Measurements from ENCODE around the gene ZFC3H1.
"Not testable (repeated sequence)": the region's sequence is repeated elsewhere in the genome, so short reads cannot be mapped to it uniquely, and the experiment has no call there.

Gene ZFC3H1

DNA sequence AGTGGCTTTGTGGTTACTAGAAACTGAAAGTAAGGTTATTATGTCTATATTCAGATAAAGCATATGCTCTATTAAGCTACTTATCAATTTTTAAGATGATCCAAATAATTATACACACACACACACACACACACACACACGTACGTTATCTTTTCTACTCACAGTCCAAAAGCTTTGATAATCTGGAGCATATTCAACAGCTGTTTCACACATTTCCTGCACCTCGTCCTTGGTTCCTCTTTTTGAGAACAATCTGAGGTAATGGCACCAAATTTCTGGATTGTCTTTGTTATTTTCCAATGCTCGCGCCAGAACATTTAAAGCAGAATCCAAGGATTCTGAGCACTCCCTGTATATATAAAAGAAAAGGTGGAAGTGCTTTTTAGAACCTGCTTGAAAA lies 37.5 kb downstream of the ZFC3H1 start:
- DNase-seq, result no peak

DNA sequence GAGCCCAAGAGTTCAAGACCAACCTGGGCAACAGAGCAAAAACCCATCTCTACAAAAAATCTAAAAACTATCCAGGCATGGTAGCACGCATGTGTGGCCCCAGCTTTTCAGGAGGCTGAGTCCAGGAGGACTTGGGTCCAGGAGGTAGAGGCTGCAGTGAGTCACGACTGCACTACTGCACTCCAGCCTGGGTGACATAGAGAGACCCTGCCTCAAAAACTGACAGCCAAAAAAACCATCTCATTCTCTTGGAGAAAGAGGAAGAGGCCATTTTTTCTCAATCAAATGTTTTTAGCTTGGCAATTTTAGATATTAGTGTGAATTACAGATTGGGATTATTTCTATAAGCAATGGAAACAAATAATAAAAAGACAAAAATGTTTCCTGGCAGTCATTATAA lies 38.2 kb downstream of the ZFC3H1 start:
- no peak for DNase-seq

DNA sequence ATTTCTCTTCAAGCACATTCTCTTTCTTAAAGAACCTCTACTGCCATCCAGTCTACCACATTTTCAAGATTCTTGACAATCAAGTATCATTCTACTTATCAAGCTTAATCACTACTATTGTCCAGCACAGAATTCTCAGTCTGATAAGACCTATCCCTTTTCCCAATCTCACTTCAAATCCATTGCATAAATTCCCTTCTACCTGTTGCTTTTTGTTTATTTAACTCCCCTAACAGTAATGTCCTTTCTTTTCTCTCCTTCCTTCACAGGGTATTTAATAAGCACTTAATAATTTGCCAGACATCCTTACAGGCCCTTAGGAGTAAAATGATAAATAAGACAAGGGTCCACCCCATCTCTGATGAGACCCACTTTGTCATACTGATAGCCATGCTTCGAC lies 41.7 kb downstream of the ZFC3H1 start:
- DNase-seq, result no peak

DNA sequence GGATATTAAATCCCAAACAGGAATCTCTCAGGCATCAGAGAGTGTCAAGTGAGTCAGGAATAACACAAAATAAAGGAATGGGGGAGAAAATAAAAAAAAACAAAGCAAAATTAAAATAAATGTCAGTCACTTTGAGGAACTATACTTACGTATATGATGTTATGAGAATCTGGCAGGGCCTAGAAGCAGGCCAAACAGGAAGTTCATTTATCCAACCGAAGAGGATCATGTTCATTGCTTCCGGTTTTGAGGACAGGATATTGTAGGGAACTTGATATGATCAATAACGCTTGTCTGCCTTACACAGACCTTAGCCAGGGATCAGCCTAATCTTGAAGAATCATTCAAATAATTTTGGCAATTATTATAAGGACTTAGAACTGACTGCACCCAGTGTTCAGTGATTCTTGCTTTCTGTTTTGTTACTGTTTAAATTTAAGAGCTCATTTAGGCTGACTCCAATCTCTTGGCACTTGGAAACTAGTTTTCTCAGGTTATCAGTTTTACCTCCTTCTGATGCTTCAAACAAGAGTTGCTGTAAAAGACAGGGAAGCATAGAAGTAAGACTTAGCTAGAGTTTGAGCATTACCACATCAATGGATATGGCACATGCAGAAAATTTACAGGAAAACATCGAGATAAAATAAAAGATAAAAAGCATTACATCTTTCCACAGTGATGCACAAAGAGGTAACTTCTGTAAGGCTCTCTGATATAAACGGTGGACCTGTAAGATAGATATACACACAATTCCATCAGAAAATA lies 53.4 kb downstream of the ZFC3H1 start:
- no peak for DNase-seq

DNA sequence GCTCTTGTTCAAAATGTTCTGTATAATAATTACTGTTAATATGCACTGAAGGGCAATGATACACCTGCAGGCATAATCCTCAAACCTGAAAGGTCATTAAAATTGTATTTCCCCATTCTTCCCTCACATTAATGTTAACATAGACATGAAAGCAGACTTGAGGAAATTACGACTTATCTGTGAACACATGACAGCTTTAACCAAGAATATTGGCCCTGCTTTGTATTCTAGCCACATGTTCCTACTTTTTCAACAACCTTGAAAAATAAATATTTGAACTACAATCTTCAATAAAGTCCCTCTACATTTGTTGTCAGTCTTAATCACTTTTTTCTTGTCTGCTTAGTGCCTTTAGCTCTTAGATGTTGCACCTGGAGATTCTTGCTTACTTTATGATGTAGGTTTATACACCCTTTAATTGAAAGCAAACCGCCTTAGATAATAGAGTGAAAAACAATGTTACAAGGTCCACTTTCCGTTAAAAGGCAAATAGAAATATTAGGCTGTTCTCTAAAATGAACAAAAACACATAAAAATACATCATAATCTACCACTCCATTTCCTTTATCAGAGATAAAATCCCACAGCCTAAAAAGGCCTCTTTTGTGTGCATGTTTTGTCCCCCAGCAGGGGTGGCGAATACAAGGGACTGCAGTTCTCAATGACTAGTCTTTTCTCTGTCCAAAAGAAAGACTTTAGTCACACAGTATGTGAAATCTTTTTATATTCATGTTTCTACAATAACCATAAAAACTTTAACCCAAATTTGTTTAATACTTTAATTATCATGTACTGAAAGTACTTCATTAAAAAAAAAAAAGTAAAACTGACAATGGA lies 55.9 kb downstream of the ZFC3H1 start:
- no peak for DNase-seq

DNA sequence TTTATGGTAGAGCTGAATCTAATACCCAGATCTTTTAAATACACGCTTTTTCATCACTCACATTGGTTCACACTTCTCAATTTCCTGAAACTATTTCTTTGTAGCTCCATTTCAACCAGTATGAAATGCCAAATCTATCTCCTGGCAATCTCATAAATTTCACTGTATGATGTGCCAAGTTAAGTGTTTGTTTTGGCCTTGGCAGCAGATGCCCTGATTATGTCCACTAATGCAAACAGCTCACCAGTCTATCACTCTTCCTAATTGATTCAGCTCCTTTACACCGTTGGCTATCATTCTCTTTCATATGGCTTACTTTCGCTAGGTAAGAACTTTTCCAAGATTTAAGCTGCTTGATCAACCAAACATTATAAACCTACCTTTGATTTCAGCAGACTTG lies 58.6 kb downstream of the ZFC3H1 start:
- DNase-seq, result no peak

DNA sequence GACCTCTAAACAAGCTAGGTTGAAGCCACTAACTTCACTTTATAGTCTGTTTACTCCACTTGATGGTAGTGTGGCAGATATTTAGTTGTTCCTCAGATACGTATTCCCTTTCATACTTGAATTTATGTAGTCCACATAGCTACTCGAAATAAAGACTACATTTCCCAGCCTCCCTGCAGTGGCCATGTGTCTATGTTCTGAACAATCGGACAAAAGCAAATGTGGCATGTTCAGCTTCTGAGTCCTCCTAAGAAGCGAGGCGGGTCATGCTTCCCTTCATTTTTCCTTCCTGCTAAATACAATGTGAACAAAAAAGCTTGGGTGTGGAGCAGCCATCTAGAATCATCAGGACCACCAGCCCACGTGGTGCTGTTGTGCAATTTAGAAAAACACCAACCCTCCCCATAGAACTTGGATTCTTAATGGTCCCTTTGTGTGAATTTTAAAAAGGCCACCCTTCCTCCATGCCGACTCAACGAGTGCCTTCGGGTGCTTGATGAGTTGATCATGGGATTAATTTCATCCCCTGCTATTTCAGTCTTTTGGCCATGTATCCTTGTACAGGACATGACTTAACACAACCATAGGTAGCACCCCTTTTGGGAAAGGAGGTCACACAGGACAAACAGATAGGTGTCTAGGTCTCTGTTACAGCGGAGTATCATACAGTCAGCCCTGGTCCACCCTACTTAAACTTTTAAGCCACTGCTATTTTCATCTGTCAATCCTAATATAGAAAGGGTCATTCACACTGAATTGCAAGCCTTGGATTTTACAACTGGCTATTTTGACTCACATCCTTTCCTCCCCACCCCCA lies 60.7 kb downstream of the ZFC3H1 start:
- no peak for DNase-seq

DNA sequence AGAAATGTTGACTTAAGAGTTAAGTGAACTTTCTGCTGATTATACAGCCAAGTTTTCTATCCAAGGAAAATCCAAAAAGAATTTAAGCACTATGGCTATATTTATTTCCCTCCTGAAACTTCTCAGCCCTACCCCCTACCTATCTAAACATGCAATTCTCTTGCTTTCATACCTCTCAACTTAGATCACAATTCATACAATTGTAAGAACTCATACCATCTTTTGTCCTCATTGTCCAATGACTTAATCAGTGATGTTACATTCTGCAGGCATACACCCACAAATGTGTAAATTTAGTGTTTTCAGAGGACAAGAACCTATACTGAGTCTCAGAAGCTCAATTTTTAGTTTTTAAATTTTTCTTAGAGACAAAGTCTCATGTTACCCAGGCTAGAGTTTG lies 62.1 kb downstream of the ZFC3H1 start:
- no peak for DNase-seq

DNA sequence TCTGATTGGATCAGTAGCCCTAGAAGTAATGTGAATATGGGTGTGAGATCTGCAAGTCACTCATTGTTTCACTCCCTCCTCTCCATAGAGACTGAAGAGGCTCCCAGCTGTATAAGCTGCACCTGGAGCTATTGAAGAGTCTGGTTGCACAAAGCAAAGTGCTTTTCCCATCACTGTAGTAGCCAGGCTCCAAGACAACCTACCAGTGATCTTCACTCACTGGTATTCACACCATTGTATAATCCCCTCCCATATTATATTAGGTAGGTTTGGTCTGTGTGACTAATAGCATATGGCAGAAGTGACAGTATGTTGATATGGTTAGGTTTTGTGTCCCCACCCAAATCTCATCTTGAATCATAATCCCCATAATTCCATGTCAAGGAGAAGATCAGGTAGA lies 64.4 kb downstream of the ZFC3H1 start:
- no peak for DNase-seq

DNA sequence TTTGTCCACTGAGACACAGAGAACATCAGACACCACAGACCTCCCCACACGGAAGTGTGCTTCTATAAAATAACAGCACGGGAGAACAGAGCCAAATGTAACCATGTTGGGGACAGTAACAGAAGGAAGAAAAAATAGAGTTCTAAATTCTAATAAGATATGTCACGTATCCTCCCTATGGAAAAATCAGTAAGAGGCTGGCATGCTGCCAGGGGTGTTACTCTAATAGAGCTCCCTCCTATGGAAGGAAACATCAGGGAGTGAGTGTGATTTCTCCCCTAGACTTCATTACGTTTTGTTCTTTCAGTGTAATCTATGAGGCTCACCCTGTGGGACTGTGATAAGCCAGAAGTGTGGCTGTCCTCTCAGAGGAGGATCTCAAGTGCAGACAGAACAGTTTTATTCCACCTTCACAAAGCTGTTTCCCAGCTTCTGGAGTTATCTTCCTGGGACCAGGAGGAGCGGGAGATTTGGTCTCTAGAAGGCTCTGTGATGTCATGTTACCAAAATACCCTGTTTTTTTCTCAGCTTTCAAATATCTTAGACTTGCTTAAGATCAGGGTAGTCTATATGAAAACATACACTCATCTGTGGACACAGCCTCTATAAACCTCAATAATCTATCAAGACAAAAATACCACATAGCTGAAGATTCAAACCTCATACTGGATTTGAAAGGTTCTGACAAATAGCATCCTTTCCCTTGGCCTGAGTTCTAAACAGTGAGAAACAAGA lies 69.3 kb downstream of the ZFC3H1 start:
- no peak for DNase-seq

DNA sequence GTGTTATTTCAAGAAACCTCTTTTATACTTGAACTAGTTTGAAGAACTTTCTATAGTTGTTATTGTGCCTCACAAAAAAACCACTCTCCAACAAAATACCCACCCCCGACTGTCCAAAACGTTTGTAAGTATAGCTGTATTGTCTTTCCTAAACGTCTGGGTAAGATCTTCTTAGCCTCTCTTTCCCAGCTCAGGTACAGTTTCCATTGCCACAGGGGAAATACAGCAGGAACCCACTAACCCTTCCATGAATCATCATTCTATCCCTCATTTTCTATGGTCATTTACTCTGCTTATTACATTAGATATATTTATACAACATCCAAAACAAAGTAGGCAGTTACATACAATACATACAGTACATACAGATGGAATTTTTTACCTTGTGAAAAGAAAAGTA lies 70.8 kb downstream of the ZFC3H1 start:
- no peak for DNase-seq

DNA sequence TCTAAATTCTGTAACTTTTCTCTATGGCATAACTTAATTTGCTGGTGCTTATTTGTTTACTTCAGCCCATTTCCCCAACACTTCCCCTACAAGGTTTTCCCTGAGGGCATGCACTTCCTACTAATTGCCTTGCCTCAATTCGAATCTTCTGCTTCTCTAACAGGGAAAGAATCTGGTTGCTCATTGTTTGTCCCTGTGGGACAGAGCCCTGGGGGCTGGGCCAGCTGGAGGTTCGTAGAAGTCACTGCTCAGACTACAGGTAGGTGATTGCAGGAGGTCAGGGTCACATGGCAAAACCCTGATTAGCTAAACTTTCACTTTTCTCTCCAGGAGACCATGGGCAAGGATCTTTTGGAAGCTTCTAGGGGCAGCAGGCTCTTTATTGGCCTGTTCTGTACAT lies 72.0 kb downstream of the ZFC3H1 start:
- DNase-seq, result no peak

DNA sequence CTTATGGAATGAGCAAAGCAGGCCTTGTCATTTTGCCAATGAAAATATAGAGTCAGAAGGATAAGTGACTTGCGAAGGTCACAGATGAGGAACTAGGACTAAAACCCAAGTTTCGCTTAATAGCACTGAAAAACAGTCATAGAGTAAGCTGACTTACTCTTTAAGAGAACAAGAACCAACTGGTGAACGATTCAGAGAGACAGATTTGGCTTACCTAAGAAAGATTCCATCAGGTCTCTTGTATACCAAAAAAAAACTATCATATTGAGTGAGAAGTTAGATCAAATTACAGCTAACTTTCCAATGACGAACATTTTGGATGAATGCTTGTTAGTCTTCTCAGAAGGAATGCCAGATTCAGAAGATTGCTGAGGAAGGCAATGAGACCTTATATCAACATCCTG lies 74.2 kb downstream of the ZFC3H1 start:
- DNase-seq, result no peak

DNA sequence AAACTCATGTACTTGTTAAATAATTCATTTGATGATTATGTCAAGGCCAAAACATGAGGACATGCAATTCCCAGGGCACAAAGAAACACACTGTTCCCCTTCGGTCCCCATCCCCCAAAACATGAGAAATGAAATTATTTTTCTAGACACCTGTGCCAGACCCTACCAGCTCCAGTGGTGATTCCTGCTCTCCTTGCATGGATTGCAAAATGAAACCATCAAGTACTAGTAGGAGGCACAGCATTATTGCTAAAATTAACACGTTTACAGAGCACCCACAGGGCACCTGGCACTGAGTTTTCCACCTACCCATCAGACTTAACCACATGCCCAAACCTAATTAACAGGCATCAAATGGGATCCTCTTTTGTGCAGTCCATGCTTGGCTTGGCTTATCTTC lies 76.6 kb downstream of the ZFC3H1 start:
- no peak for DNase-seq

DNA sequence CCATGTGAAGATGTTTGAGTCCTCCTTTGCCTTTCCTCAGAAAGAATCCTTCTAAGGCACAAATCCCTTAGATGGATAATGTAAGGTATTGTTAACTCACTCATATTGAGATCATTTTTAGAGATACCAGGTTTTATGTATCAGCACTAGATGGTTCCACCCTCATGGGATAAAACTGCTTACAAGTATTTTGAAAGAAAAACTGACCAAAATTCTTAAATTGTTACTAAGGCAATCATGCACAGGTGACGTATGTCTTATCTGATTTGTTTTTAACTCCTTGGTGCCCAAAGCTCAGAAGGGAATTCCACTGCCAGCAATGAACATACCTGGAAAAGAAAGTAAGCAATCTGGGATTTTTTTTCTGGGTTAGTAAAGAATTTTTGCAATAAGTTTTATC lies 78.4 kb downstream of the ZFC3H1 start:
- DNase-seq, result no peak

DNA sequence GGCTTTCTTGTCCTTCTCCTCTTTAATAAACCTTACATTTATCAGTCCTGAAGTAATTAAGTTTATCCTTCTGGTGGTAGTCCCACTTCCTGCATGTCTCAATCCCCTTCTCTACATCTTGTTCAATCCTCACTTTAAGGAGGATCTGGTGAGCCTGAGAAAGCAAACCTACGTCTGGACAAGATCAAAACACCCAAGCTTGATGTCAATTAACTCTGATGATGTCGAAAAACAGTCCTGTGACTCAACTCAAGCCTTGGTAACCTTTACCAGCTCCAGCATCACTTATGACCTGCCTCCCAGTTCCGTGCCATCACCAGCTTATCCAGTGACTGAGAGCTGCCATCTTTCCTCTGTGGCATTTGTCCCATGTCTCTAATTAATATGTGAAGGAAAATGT lies 79.3 kb downstream of the ZFC3H1 start:
- no peak for DNase-seq

DNA sequence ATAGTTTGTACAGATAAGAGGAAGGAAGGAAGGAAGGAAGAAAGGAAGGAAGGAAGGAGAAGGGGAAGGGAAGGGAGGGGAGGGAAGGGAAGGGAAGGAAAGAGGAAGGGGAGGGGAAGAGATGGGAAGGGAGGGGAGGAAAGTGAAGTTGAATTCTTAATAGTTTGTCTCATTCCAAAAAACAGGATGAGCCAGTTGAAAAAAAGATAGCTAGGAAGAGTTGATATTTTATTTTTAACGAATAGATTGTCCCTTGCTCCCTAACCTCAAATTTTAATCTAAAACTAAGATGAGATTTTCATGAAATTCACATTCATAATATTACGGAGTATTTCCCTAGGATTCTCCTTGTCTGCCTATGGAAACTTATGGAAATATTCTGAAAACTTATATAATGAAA lies 80.7 kb downstream of the ZFC3H1 start:
- DNase-seq, result no peak

DNA sequence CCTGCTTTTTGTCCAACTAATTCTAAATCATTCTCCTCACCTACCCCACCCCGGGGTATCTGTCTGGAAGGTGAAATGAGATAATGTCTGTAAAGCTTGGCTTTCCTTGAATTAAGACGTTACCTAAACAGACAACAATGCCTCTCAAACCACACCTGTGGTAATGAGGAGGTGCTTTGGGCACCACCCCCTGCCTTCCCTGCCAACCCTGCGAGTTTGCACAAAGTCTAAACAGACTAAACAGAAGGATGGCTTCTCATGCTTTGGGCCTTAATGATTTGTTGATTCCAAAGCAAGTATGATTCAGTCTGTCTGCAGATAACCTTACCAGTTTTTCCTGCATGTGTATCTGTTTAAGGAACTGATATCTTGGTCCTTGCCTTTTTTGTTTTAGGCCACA lies 82.4 kb downstream of the ZFC3H1 start:
- no peak for DNase-seq

DNA sequence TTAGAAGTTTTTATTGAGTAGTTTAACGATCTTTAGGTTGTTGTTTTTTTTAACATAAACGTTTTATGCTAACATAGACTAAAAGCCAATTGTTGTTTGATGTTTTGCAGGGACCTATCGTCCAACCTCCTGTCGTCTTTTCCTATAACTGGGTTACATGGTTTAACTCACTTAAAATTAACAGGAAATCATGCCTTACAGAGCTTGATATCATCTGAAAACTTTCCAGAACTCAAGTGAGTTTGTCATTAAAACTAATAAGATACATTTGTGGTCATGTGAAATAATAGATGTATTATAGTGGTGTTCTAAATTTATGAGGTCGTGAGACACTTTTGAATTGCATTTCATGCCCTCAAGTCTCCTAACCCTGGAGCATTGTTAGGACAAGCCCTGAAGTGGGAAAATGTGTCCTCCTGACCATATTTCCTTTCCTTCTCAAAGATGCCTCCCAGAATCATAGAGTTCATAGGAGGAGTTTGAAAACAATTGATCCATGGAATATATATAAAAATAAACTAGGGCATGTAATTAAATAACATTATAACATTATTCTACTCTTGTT lies 84.9 kb downstream of the ZFC3H1 start:
- DNase-seq, result no peak

DNA sequence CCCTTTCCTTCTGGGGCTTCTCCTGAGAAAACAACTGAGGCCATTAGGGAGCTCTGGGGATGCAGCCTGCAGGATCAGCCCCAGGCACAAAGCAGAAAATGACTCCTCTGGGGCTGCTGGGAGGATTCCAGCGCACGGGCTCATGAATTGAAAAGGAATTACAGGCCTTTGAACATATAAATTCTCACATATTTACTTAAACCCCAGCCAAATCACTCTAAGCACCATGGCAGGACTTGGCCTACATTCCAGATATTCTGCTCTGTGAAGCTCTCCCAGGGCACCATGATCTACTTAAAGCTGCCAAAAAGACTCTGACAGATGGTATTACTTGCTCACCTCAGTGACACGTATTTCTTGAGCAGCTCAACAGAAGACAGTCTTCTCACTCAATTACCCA lies 87.2 kb downstream of the ZFC3H1 start:
- DNase-seq, result no peak

DNA sequence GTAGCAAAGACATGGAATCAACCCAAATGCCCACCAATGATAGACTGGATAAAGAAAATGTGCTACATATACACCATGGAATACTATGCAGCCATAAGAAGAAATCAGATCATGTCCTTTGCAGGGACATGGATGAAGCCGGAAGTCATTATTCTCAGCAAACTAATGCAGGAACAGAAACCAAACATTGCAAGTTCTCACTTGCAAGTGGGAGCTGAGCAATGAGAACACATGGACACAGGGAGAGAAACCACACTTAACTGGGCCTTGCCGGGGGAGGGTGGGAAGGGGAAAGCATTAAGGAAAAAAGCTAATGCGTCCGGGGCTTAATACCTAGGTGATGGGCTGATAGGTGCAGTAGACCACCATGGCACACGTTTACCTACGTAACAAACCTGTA lies 93.8 kb downstream of the ZFC3H1 start:
- DNase-seq, result not testable (repeated sequence)

DNA sequence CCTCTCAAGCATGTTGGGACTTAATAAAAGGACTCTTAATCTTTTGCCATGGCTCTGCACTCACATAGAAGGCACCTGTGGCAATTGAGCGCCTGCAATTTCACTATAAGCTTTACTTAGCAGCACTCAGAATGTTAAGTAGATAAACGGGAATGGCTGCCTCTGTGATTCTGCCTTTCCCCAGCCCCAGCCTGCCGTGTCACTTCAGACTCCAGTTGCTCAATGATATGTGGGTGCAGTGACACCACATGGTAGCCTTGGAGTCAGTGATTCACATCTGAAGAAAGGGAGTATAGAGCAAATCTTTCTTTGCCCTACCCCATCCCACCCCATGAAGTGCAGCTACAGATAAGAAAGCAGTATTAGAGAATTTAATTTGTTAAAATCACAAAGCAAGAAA lies 96.1 kb downstream of the ZFC3H1 start:
- no peak for DNase-seq

DNA sequence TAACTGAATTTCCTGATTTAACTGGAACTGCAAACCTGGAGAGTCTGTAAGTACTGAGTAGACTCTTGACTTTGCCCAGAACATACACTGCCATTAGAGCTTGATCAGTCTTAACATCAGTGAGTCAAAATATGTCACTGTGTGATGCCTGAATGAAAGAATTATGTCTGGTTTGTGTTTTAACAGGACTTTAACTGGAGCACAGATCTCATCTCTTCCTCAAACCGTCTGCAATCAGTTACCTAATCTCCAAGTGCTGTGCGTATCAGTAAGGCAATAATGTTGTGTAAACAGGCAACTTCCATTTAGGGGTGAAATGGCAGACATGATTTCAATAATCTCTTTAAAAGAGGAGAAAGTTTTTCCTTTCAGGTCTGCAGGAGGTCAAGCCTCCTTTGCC lies 97.0 kb downstream of the ZFC3H1 start:
- DNase-seq, result no peak

Data from CD4-positive, alpha-beta T cell treated with Interleukin-17A for 4 hours (primary cell).